DOHH2 (cell line): ENCODE data around the gene CTIF.

Source experiments
- EZH2phosphoT487 ChIP-seq: fragments of 200-600 bp; sonication (generic); IDR thresholded peaks from 2 replicates; pipeline ENCODE4 v1.6.1; 2017; ENCODE audit warnings: borderline replicate concordance, mild to moderate bottlenecking, antibody characterized with exemption, low read length, moderate library complexity, mixed read lengths
- TF ChIP-seq, protein P1 (sequence below): fragments of 200-600 bp; sonication (generic); IDR thresholded peaks from one replicate; pipeline ENCODE4 v1.5.1; 2014; ENCODE audit warnings: antibody characterized with exemption, mild to moderate bottlenecking, low read depth, low read length; ENCODE audit not compliant: poor library complexity, severe bottlenecking

DNA sequence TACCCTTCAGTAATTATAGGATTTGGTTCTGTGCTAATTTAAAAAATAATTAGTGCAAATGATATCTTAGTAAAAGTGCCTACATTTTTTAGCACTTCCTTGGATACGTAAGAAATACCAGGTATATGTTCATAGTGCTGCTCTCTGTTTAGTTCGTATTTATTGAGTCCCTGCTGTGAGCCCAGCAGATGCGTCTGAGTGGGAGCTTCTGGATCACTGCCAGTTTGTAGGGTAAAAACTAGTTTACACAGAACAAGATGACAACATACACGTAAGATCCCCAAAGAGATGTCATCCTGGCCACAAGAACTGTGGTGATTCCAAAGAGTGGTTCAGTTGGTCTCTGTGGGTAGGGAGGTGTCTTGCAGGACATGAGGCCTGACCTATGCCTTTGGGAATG lies 103.2 kb downstream of the CTIF start:
- TF ChIP-seq, protein P1, sequence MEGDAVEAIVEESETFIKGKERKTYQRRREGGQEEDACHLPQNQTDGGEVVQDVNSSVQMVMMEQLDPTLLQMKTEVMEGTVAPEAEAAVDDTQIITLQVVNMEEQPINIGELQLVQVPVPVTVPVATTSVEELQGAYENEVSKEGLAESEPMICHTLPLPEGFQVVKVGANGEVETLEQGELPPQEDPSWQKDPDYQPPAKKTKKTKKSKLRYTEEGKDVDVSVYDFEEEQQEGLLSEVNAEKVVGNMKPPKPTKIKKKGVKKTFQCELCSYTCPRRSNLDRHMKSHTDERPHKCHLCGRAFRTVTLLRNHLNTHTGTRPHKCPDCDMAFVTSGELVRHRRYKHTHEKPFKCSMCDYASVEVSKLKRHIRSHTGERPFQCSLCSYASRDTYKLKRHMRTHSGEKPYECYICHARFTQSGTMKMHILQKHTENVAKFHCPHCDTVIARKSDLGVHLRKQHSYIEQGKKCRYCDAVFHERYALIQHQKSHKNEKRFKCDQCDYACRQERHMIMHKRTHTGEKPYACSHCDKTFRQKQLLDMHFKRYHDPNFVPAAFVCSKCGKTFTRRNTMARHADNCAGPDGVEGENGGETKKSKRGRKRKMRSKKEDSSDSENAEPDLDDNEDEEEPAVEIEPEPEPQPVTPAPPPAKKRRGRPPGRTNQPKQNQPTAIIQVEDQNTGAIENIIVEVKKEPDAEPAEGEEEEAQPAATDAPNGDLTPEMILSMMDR: no peak
- no peak for TF ChIP-seq EZH2phosphoT487
